NCI-H2196 treated with DMSO at 0.1 percent for 48 hours (cell line): Measurements from ENCODE around the gene TPST1.

ENCODE experiments used
- DNase-seq: peaks from one replicate; lab custom pipeline; 2025; ENCODE audit not compliant: unreplicated experiment; lab: John Stamatoyannopoulos, UW

TPST1 gene

GRCh38 chr7:66281678-66282590 is 76.8 kb downstream of the TPST1 start:
- no peak for DNase-seq

- DNase-seq, result no peak
Measured at GRCh38 chr7:66282591-66282935, 77.4 kb downstream of the TPST1 start.

DNA sequence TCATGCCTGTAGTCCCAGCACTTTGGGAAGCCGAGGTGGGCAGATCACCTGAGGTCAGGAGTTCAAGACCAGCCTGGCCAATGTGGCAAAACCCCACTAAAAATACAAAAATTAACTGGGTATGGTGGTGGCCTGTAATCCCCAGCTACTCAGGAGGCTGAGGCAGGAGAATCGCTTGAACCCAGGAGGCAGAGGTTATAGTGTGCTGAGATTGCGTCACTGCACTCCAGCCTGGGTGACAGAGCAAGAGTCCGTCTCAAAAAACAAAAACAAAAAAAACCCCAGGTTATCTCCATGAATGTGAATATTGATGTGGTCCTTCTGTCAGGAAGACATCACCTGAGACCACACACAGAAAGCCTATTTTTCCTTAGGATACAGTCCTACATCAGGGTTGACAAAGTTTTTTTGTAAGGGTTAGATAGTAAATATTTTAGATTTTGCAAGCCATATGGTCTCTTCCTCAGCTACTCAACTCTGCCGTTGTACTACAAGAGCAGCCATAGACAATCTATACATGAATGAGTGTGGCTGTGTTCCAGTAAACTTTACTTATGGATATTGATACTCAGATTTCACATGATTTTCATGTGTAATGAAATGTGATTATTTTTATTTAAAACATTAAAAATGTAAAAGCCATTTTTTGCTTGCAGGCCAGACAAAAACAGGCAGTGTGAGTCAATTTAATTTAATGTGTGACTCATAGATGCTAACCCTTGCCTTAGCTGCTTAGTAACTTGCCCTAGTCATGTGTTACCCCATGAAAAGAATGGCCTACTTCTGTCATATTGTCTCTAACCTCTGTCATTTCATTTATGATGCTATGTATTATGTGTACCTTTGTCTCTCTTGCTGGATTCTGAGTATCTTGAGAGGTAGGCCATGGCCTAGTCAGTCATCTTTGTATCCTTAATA is 78.1 kb downstream of the TPST1 start:
- no peak for DNase-seq

- no peak for DNase-seq
Measured at GRCh38 chr7:66296001-66296521, 90.9 kb downstream of the TPST1 start.

DNA sequence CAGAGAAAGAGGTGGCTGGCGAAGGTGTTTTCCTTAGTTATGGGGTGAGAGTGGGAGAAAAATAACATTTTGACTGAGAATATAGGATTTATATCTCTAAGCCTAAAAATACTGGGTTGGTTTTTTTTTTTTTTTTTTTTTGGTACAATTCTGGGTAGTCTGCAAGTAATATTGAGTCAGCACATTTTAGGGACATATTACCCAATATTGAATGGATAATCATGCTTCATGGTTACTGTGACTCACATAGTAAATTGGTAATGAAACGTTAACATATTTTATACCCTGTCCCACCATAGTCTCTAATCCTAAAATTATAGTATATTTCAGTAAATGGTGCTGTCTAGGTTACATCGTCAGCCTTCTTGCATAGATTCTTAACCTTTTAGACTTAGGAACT is 91.4 kb downstream of the TPST1 start:
- no peak for DNase-seq

GRCh38 chr7:66297579-66297978 is 92.4 kb downstream of the TPST1 start:
- DNase-seq, result no peak

GRCh38 chr7:66301249-66301648 is 96.1 kb downstream of the TPST1 start:
- DNase-seq, result no peak

DNA sequence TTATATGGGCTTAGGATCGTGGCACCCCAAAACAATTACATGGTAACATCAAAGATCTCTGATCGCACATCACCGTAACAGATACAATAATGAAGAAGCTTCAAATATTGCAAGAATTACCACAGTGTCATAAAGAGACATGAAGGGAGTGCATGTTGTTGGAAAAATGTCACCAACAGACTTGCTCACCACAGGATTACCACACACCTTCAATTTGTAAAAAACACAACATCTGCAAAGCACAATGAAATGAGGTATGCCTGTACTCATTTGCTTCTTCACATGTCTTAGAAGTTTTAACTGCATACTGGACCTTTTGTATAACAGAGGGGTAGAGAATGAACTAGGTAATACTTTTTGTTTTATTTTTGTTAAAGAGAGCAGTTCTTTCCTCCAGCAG is 96.6 kb downstream of the TPST1 start:
- no peak for DNase-seq

DNA sequence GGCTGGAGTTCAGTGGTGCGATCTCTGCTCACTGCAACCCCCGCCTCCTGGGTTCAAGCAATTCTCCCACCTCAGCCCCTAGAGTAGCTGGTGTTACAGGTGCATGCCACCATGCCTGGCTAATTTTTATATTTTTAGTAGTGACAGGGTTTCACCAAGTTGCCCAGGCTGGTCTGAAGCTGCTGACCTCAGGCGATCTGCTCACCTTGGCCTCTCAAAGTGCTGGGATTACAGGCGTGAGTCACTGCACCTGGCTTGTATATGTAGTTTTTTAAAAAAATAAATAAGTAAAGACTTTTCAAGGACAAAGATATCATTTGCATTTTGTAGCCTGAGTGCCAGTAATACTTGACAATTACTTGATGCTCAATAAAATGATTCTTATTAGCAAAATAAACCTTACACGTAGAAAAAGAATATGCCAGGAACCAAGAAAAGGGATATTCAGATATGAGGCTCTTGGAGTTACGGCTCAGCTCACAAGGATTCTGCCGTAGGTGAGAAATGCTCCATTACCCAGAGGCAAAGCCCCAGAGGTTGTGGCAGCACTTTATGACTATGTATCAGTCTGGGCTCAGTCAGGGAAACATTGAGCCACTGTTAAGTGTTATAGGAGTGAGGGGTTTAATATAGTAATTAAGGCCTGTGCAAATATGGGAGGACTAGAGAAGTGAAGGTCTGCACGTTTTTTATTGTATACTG is 98.5 kb downstream of the TPST1 start:
- no peak for DNase-seq

- no peak for DNase-seq
Measured at GRCh38 chr7:66304536-66304935, 99.4 kb downstream of the TPST1 start.

DNA sequence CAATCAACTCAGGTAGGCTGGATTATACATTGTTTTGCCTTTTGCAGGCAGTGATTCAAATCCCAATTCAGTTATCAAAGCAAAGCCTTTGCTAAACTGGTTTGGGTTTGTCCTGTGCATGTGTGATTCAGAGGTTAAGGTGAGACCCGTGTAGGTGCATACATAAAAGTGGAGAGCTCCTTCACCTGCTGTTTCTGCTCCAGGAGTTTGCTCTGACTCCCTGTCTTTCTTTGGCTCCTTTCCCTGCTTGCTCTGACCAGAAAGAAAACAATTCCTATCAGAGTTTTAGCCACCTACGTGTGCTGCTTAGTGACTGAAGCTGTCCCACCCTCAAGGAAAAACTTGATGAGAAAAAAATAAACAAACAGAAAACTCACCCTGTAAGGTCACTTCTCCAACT is 101.1 kb downstream of the TPST1 start:
- no peak for DNase-seq

DNA sequence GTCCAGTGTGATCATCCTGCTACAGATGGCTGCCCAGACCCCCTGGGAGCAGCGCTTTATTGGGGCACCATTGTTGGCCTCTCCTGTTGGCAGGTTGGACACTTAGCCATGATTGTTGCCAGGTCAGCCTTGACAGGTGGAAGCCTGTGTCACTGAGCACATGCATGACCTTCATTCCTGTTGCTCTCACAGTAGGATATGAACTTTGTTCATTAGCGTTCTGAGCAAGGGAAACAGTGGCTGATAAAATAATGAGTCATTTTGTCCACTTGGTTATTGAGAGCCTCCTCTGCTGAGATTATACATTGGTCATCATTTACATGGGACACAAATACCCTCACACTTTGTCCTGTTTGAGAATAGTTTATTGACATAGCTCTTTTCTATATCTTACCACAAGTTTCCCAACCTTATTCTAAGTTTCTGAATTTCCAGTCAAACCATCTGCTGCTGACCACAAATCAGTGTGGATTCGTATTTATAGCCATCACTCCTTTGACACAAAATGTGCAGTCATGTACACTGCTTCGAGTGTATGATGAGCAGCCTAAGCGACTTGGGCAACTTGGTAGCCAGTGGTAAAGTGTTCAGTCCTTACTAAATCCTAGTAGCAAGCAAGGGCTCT is 102.6 kb downstream of the TPST1 start:
- no peak for DNase-seq

DNA sequence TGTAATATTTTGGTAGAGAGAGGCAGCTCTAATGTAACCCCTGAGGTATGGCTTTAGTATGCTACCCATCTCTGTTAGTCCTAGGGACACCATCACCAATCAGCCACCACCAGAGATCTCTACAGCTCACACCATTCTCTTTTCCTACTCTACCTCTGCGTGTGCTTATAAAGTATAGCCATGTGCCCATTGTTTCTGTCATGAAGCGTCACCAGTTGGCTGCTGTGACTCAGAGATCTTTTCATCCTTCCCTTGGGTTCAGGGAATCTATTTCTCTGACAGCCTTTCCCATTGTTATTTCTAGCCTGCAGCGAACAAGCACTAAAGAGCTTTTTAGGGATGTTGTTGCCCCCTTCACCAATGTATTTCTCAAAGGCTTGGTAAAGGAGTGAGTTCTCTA is 103.3 kb downstream of the TPST1 start:
- DNase-seq, result no peak

DNA sequence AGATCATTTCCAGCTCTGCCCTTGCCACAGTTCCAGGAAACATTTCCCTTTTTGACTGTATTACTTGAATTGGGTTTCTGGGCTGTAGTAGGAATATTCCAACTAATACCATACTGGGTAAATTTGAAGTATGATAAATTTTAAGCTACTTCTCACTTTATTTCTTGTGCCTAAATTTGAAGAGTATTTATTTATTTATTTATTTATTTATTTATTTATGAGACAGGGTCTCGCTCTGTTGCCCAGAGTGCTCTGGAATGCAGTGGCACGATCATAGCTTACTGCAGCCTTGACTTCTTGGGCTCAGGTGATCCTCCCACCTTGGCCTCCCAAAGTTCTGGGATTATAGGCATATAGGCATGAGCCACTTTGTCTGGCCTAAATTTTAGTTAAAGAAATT is 105.5 kb downstream of the TPST1 start:
- DNase-seq, result no peak

DNA sequence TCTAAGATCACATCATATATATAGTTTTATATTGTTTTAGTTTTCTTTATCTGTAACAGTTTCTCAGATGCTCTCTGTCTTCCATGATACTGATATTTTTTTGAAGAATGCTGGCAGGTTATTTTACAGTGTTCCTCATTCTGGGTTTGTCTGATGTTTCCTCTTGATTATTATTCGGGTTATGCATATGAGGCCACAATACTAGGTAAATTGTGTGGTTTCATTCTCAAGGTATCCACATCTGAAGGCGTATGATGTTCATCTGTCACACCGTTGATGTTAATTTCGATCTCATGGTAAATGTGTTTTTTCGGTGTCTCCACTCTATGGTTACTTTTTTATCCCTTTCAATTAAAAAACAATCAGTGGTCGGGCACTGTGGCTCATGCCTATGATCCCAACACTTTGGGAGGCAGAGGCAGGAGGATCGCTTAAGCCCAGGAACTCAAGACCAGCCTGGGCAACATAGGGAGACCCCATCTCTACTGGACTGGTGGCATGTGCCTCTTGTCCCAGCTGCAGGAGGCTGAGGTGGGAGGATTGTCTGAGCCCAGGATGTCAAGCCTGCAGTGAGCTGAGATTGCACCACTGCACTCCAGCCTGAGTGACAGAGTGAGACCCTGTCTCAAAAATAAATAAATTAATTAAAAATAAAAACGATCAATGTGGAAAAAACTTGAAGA is 108.9 kb downstream of the TPST1 start:
- DNase-seq, result no peak

- no peak for DNase-seq
Measured at GRCh38 chr7:66315192-66315591, 110.1 kb downstream of the TPST1 start.

- no peak for DNase-seq
Measured at GRCh38 chr7:66319407-66319979, 114.4 kb downstream of the TPST1 start.

DNA sequence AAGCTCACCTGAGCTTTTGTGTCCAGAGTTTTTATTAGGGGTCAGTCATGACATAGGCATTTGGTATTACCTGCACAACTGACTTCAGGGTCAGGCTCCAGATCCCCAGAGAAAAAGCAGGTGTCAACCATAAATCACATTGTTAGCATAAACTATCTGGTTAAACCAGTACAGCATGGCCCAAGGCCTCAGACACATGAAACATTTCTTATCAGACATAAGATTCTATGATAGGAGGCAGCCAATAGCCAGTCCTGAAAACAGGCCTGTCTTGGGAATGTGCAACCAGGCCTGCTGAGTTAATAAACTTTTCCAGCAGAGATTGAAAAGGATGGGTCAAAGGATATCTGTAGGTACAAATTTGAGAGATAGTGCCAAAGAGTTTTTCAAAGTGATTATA is 116.1 kb downstream of the TPST1 start:
- DNase-seq, result no peak

DNA sequence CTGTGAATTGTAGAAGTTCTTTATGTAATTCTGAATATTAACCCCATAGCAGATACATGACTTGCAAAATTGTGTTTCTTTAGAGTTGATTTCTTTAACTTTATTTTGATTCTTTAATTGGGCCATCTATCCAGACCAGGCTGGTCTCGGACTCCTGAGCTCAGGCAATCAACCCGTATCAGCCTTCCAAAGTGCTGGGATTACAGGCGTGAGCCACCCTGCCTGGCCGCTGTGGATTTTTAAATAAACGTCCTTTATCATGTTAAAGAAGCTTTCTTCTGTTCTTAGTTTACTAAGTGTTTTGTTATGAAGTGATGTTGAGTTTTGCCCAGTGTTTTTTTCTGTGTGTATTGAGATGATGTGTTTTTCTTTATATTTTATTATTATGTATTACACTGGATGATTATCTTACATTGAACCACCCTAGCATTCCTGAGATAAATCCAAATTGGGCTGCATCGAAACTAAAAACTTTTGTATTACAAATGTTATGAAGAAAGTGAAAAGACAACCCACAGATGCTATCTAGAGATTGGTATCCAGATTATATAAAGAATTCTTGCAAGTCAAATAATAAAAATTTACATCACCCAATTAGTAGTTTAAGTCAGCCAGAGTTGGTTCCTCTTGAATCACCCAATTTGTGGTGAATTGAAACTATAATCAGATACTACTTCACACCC is 118.1 kb downstream of the TPST1 start:
- DNase-seq, result no peak
